Stimulated activated CD8-positive, alpha-beta memory T cell treated with anti-CD3 and anti-CD28 coated beads, Interleukin-4, amount 100 ng/mL, for 48 hours (primary cell): ENCODE data around the gene OR1K1.
"Not testable (repeated sequence)": the region's sequence is repeated elsewhere in the genome, so short reads cannot be mapped to it uniquely, and the experiment has no call there.

Experiments used
- DNase-seq: peaks from one replicate; pipeline ENCODE4 v3.0.0-alpha.2; 2020

The OR1K1 gene

DNA sequence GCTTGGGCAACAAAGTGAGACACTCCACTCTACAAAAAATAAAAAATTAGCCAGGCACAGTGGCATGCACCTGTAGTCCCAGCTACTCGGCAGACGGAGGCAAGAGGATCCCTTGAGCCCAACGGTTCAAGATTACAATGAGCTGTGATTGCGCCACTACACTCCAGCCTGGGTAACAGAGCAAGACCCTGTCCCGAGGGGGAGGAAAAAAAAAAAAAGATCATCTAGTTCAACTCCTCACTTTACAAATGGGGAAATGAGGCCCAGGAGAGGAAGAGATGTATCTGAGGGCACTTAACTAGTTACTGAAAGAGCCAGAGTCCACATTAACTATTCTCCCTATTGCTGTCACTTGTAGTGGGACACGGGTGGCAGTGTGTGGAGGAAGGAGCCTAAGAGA, 14.6 kb downstream of the OR1K1 start:
- DNase-seq = no peak

DNA sequence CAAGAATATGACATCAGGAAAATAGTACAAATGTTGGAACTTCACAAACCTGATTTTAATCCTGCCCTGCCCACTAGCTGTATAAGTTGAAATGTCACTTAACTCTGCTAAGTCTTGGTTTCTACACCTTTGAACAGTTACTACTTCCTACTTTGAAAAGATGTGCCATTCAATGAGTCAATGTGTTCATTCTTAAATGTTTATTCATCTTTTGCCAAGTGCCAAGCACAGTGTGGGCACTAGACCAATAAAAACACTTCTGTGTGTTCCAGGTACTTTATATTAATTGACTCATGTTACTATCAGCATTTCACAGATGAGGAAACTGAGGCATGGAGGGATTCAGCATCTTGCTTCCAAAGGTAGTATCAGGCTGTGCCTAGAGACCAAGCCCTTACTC, 15.6 kb downstream of the OR1K1 start:
- DNase-seq = no peak

DNA sequence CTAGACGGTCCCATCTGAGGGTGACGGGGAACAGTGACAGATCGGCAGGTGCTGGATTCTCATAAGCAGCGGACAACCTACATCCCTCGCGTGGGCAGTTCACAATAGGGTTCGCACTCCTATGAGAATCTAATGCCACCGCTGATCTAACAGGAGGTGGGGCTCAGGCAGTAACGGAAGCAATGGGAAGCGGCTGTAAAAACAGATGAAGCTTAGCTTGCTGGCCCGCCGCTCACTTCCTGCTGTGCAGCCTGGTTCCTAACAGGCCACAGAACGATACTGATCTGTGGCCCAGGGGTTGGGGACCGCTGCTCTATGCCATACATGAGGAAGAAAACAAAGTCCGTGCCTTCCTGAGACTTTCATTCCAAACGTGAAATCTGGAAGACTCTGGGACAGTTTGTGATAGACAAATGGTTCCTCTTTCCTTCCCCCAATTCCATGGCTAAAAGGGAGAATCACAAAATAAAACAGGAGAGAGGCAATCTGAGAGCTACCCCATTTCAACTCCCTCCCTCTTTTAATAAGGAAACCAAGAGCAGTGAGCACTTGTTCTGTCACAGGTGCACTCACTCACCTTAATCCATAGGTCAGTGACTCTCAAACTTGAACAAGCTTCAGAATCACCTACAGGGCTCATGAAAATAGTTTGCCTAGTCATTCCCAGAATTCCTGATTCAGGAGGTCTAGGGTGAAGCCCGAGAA, 16.4 kb downstream of the OR1K1 start:
- peak; percentile 51 for DNase-seq

DNA sequence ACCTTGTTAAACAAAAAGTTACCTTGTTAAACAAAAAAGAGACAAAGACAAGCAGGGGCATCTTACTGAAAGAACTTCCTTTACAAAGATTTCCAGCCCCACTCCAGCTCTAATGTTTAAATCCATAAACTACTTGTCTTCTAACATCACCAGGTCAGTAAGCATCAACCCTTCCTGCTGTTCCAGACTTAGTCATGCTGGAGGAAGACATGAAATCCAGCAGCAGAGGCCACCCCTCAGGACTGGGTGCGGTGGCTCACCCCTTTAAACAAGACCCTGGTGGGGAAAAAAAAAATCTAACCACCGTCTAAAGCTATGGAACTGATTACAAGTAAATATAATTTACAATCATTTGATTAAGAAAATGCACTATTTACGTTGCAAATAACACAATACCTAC, 19.4 kb downstream of the OR1K1 start:
- no peak for DNase-seq

DNA sequence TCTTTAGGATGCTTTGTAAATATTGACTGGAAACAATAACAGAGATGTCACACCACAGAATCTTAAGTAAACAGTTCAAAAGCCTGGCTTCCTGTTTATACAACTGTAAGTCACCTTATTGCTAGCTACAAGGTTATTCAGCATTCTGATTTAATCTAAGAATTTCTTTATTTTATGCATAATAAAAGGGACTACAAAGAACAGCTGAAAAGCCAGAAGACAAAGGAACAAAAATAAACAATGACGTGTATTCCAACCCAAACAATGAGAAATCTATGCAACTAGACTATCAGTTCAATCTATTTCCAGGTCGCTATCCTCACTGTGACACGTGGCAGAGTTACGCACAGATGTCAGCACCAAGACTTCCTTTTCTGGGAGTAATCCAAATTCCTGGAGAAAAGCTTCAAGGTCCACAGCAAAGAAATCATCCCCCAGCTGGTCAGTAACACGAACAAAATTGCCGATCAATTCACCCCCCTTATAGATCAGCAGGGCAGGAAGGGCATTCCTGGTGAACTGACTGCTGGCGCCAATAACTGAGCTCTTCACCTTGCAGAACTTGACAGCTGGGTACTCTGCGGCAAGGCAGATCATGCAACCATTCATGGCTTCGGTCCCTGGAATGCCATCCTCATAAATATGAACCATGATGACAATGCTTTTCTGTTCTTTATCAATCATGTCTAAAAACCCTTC, 20.0 kb downstream of the OR1K1 start:
- DNase-seq = no peak

DNA sequence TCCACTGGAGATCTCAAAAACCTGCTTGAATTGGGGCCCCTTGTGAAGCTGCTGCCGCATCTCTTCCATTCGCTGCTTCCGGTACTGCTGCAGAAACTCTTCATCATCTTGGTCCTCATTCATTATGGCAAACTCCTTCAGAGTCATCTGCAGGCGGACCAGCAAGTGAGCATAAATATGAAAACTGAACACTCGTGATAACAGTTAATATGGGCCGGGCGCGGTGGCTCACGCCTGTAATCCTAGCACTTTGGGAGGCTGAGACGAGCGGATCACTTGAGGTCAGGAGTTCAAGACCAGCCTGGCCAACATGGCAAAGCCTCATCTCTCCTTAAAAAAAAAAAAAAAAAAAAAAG, 20.5 kb downstream of the OR1K1 start:
- no peak for DNase-seq

DNA sequence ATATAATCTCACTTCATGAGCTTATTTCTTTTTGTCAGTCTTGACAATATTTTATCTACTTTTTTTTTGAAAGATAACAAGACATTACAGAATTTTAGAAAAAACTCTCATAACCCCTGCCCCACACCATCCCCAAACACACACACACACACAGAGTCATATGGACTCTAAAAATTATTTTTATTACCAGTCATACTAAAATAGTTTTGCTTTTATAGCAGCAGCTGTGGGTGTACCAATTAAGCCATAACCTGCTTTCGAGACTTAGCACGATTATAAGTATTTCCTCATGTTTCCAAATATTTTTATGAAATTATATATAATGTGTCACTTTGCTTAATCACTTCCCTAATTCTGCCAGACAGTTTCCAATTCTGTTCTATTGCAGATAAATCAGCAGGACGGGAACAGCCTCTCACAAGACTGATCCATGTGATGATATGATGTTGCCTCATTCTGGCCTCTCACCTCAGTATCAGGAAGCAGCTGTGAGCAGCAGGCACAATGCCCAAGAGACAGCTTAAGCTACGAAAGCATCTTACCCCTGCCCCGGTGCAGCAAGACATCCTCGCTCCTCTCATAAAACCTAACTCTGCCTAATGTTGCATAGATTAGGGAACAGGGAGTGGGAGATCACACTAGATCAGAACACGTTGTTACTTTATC, 21.5 kb downstream of the OR1K1 start:
- no peak for DNase-seq

DNA sequence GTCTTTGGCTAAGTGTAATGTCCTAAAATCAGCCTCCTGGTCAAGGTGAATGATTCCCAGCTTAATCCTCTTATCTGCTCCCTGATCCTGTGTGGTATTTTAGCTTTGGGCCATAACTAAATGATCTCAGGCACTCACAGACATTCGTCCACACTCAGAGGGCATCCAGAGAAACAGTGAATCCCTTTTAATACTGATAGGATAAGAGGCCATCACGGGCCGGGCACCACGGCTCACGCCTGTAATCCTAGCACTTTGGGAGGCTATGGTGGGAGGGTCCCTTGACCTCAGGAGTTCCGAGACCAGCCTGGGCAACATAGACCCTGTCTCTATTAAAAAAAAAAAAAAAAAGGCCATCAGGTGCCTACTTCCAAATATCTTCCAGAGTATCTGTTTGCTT, 22.1 kb downstream of the OR1K1 start:
- DNase-seq = no peak

DNA sequence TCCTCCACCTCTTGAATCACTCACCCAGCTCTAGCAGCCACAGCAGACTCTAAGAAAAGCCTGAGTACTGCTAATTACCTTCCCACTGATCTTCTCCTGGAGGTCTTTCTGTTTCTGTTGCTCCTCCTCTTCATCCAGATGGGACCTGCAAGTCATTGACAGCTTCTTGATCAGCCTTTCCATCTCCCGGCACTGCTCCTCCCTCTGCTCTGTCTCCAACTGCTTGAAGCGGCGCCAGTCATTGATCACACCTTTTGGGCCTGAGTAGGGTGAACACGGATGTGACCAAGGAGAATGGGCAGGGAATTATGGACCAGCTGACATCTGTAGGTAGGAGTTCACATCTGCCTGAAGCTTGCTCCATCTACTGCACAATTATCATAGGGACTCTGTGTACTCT, 23.0 kb downstream of the OR1K1 start:
- no peak for DNase-seq

DNA sequence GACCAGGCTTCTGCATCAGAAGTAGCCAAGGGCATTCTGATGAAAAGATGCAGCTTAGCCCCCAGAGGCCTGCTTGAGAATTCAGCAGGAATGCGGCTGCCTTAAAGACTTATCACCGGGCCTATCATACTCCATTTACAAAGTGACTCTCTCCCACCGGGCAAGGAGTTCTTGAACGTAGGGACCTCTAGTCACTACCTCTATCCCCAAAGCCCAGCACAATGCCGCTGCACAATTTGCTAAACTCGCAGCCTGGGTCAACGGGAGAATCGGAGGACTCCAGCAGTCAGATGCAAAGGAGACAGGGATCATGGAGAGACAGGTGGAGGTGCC, 27.8 kb downstream of the OR1K1 start:
- no peak for DNase-seq

DNA sequence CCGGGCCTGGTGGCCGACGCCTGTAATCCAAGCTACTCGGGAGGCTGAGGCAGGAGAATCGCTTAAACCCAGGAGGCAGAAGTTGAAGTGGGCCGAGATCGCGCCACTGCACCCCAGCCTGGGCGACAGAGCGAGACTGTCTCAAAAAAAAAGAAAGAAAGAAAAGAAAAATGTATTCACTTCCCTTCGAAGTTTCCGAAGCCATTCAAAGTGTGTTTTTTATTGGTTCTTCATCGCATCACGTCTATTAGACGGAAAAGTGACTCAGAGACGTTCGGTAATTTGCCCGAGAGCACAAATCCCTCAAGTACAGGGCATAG, 29.0 kb downstream of the OR1K1 start:
- not testable (repeated sequence) for DNase-seq

DNA sequence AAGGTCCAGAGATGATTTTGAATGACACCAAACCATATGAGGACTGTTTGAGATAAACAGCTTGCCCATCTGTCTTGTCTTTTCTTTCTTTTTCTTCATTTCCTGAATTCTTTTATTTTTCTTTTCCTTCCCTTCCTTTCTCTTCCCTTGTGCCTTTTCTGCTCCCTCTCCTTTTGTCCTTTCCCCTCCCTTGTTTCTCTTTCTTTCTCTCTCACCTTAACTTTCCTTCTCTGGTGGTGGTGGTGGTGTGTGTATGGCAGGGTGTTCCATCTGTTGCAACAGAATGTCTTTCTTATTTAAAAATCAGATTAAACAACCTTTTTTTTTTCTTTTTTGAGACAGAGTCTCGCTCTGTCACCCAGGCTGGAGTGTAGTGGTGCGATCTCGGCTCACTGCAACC, 32.3 kb downstream of the OR1K1 start:
- no peak for DNase-seq

DNA sequence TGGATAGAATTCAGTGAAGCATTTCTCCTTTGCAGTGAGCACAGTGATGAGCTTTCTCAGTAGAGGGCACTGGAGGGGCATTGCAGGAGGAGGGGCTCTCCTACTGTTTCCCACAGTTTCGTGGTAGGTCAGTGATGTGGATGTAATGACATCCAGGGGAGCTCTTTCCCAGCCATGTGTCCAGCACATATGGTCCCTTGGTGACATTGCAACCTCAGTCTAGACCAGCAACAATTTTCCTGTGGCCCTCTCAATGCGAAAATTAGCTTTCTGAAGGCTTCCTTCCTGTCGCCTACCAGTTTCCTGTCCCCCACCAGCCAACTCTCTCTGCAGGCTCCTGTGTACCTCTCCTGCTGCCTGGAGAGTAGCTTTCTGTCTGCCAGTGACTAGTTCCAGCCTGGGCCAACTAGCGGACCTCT, 35.4 kb downstream of the OR1K1 start:
- DNase-seq = peak; percentile 36

DNA sequence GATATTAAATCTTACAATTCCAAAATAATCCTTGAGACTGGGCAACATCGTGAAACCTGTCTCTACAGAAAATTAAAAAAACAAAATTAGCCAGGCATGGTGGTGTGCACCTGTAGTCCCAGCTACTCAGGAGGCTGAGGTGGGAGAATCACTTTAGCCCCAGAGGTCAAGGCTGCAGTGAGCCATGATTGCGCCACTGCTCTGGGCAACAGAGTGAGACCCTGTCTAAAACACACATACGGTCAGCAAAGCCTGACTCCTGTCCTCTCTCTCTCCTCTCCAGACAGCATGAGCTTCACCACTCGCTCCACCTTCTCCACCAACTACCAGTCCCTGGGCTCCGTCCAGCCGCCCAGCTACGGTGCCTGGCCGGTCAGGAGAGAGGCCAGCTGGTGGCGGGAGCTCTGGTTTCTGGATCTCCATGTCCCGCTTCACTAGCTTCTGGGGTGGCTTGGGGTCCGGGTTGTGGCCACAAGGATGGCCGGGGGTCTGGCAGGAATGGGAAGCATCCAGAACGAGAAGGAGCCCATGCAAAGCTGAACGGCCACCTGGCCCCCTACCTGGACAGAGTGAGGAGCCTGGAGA, 37.4 kb downstream of the OR1K1 start:
- DNase-seq = no peak

DNA sequence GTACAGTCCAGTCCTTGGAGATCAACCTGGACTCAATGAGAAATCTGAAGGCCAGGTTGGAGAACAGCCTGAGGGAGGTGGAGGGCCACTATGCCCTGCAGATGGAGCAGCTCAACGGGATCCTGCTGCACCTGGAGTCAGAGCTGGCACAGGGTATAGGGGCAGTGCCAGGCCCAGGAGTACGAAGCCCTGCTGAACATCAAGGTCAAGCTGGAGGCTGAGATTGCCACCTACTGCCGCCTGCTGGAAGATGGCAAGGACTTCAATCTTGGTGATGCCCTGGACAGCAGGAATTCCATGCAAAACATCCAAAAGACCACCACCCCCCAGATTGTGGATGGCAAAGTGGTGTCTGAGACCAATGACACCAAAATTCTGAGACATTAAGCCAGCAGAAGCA, 38.5 kb downstream of the OR1K1 start:
- not testable (repeated sequence) for DNase-seq

DNA sequence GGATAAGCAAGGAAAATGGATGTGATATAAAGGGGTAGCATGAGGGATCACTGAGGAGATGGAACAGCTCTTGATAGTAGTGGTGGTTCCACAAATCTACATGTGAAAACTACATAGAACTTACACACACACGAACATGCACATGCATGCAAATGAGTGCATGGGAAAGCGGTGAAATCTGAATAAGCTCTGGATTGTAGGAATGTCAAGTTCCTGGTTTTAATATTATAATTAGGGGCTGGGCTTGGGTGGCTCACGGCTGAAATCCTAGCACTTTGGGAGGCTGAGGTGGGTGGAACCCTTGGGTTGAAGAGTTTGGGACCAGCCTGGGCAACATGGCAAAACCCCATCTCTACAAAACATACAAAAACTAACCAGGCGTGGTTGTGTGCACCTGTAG, 41.6 kb downstream of the OR1K1 start:
- no peak for DNase-seq

DNA sequence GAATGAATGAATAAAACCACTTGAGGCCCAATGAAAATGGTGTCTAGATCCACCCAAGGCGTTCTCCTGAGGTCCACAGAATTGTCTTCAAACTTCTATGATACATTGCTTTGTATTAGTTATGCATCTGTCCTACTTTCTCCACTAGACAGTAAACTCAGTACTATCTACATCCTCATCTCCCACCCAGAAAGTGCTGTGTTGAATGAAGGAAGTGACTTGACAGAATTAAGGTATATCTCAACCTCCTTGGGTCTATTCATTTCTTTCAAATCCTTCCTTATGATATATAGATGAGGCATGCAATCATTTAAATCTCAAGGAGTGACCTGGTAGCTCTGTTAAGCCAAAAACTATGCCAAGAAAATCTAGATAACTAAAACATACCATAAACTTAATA, 44.2 kb downstream of the OR1K1 start:
- no peak for DNase-seq

DNA sequence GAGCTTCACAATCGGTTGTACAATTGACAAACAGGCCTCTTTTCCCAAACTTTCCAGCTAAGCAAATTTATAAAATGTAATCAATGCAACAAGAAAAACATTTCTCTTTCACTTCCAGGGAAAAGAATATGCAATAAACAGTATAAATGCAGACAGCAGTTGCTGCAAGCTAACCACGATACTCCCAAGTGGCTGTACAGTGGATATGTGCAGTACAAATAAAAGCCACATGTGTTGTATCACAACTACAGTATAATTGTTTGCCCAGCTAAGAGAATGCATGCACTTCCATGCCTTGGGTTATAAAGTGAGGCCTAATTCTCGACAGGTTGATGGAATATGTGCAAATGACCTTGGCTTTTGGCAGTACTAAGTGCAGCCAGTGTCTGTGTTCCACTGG, 45.2 kb downstream of the OR1K1 start:
- no peak for DNase-seq

DNA sequence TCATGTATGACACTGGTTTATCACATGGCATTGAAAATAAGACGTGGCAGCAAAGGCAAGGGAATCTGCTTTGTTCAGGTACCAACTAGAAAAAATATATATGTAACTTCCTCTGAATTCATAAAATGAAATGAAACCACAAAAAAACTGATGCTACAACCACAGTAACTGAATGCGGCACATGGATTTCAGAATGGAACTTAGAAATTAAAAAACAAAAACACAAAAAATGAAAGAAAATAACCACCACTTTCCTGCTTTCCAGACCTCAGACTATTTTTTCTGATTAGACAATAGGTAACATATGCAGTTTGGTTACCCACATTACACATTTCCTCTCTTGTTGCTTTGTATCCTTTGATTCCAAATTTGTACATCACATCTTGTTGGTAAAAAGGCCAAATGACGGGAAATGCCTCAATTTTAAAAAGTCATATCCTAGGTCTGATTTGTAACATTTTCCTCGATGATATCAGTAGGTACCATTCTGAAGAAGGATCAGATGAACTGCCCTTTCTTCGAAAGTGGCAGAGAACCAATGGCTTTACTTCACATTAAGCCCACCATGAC, 46.5 kb downstream of the OR1K1 start:
- DNase-seq = no peak

DNA sequence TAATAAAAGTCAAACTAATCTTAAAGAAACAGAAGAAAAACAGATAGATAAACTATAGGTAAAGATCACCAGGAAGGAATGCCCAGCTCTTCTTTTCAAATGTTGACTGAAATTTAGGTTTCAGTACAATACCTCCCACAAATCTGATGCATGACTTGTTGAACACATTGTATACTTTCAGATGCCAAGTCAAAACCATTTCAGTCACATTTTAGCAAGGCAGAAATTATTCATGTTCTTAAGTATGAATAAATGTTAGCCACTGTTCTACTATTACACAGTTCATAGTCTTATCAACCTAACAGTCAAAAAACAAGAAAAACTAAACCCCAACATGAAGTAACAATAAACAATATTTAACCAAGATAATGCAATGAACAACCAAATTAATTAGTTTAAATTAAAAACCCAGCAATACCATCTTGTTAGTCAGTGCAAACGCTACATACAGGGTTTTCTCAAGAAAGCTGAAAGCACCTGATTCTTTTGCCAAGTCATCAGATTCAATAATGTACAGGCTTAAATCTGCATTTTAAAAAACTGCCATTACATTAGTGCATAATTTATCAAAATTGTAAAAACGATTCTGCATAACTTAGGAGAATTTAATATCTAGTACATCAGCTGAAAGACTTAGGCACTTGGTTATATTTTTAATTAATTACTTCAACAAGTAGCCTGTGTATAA, 48.5 kb downstream of the OR1K1 start:
- no peak for DNase-seq
